Progenitor cell of endocrine pancreas (in vitro differentiated cells): ENCODE measurements around the gene CD83. TPM values are rescaled to one million over a fixed set of nuclear protein-coding genes. Genes with fewer than 3 reads are reported as not detected.

Experiments used
- DNase-seq: peaks from one replicate; pipeline ENCODE4 v3.0.0; 2021; ENCODE audit warnings: low spot score; ENCODE audit not compliant: unreplicated experiment
- H3K27ac Mint-ChIP-seq: 2 replicates; pipeline ENCODE4 v1.8.0; 2021; ENCODE audit warnings: mild to moderate bottlenecking, moderate library complexity, mixed read lengths
- H3K27me3 Mint-ChIP-seq: 2 replicates; pipeline ENCODE4 v1.8.0; 2021; ENCODE audit warnings: mixed read lengths
- H3K36me3 Mint-ChIP-seq: 2 replicates; pipeline ENCODE4 v1.8.0; 2022; ENCODE audit warnings: mixed read lengths; ENCODE audit not compliant: insufficient read depth
- H3K4me1 Mint-ChIP-seq: 2 replicates; pipeline ENCODE4 v1.8.0; 2021; ENCODE audit warnings: low read depth, mixed read lengths
- H3K4me3 Mint-ChIP-seq: 2 replicates; pipeline ENCODE4 v1.8.0; 2021; ENCODE audit warnings: low read depth, mild to moderate bottlenecking, moderate library complexity, mixed read lengths
- H3K9me3 Mint-ChIP-seq: 2 replicates; pipeline ENCODE4 v1.8.0; 2021; ENCODE audit warnings: low read depth, mixed read lengths
- total RNA-seq: library from RNA; stranded (reverse); gene quantifications from 2 replicates; pipeline ENCODE4 v1.2.1, GENCODE V29; 2021
- TF ChIP-seq, protein P1 (sequence below): fragments of 200-600 bp; sonication (generic); IDR thresholded peaks from one replicate; pipeline ENCODE4 v1.5.0; 2021; ENCODE audit warnings: antibody characterized with exemption, mild to moderate bottlenecking; ENCODE audit not compliant: unreplicated experiment

CD83 gene
- total RNA-seq, 1 donor from 2014 or later = 5.8 TPM

GRCh38 chr6:14159090-14159489 lies 41.5 kb downstream of the CD83 start:
- Mint-ChIP-seq H3K4me3 (no peak overlapping the region), H3K36me3 (peaks cover 6% of the 10 kb centered on the region), H3K9me3 (peaks cover 16% of the 10 kb centered on the region), H3K27me3 (peaks cover 14% of the 10 kb centered on the region), H3K4me1 (no peaks in the 10 kb centered on the region), H3K27ac (no peak overlapping the region)
- TF ChIP-seq, protein P1, sequence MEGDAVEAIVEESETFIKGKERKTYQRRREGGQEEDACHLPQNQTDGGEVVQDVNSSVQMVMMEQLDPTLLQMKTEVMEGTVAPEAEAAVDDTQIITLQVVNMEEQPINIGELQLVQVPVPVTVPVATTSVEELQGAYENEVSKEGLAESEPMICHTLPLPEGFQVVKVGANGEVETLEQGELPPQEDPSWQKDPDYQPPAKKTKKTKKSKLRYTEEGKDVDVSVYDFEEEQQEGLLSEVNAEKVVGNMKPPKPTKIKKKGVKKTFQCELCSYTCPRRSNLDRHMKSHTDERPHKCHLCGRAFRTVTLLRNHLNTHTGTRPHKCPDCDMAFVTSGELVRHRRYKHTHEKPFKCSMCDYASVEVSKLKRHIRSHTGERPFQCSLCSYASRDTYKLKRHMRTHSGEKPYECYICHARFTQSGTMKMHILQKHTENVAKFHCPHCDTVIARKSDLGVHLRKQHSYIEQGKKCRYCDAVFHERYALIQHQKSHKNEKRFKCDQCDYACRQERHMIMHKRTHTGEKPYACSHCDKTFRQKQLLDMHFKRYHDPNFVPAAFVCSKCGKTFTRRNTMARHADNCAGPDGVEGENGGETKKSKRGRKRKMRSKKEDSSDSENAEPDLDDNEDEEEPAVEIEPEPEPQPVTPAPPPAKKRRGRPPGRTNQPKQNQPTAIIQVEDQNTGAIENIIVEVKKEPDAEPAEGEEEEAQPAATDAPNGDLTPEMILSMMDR = no peak
- no peak for DNase-seq

DNA sequence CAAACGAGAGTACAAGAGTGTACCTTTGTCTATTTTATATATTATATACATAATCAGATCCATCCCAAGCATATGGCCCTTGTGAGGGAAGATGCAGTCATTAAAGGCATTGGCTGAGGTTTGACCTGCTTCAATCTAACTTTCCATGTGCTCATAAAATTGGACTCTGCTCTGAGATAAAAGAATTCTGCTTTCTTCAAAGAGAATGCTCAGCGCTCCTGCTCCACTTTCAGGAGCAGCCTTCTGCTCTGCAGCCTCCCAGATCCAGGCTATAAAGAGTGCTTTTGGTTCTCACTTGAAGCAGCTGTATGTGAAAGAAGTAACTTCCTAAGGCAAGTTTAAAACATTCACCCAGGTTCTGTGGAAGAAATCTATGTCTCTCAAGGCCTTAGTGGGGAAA lies 45.3 kb downstream of the CD83 start:
- H3K4me3 Mint-ChIP-seq = no peak overlapping the region
- H3K4me1 Mint-ChIP-seq = peaks cover 2% of the 10 kb centered on the region
- TF ChIP-seq, protein P1 = no peak
- peaks cover 27% of the 10 kb centered on the region for H3K27me3 Mint-ChIP-seq
- H3K9me3 Mint-ChIP-seq = peaks cover 16% of the 10 kb centered on the region
- H3K27ac Mint-ChIP-seq = no peak overlapping the region
- no peak for DNase-seq
- H3K36me3 Mint-ChIP-seq = peaks cover 6% of the 10 kb centered on the region

DNA sequence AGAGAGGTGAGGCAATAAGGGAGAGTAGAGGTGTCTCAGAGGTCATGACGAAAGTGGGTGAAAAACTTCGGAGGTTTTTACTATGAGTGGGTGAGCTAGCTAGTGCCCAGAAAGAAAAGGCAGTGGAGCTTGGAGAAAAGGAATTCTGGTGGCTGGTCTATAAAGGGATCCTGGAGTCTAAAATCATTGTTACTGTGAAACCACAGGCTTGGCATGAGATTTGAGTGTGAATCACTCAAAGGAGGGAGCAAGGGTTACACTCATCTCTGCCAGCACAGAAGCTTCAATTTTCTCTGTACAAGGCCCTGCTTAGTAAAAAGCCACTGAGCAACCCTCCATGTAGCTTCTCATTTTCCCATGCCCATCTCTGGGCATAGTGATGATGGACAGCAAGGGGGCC lies 47.5 kb downstream of the CD83 start:
- peaks cover 27% of the 10 kb centered on the region for H3K27me3 Mint-ChIP-seq
- no peak overlapping the region for H3K27ac Mint-ChIP-seq

GRCh38 chr6:14166839-14167238 lies 49.3 kb downstream of the CD83 start:
- H3K9me3 Mint-ChIP-seq = peaks cover 19% of the 10 kb centered on the region
- H3K27me3 Mint-ChIP-seq = peaks cover 20% of the 10 kb centered on the region
- DNase-seq = no peak
- no peak overlapping the region for H3K4me3 Mint-ChIP-seq
- H3K4me1 Mint-ChIP-seq = peaks cover 2% of the 10 kb centered on the region
- H3K27ac Mint-ChIP-seq = no peak overlapping the region
- TF ChIP-seq, protein P1 = no peak
- peaks cover 3% of the 10 kb centered on the region for H3K36me3 Mint-ChIP-seq

More for the DNA sequence above, 47.5 kb downstream of the CD83 start:
- Mint-ChIP-seq H3K9me3 (peaks cover 7% of the 10 kb centered on the region), H3K4me1 (peaks cover 2% of the 10 kb centered on the region), H3K36me3 (peaks cover 3% of the 10 kb centered on the region), H3K4me3 (no peak overlapping the region)
- TF ChIP-seq, protein P1 = no peak
- no peak for DNase-seq

- TF ChIP-seq, protein P1 = no peak
- Mint-ChIP-seq H3K9me3 (peaks cover 24% of the 10 kb centered on the region), H3K36me3 (peaks cover 3% of the 10 kb centered on the region), H3K4me3 (no peak overlapping the region), H3K27ac (no peak overlapping the region), H3K4me1 (peaks cover 2% of the 10 kb centered on the region), H3K27me3 (peaks cover 21% of the 10 kb centered on the region)
- DNase-seq = no peak
Measured at GRCh38 chr6:14170128-14170527, 52.6 kb downstream of the CD83 start.
